ENCODE measurements around the gene PPM1L.

The PPM1L gene

GRCh38 chr3:160768031-160768430 lies 12.0 kb downstream of the PPM1L start:
- DNase-seq: no peak

- no peak for DNase-seq
Observed at GRCh38 chr3:160768918-160769317, 12.9 kb downstream of the PPM1L start.

GRCh38 chr3:160771811-160772459 lies 15.9 kb downstream of the PPM1L start:
- DNase-seq: no peak

GRCh38 chr3:160773722-160774121 lies 17.7 kb downstream of the PPM1L start:
- no peak for DNase-seq

GRCh38 chr3:160774172-160774571 lies 18.1 kb downstream of the PPM1L start:
- no peak for DNase-seq

- DNase-seq: no peak
Observed at GRCh38 chr3:160778480-160778879, 22.4 kb downstream of the PPM1L start.

- DNase-seq: no peak
Observed at GRCh38 chr3:160779040-160779439, 23.0 kb downstream of the PPM1L start.

- DNase-seq: no peak
Observed at GRCh38 chr3:160780245-160780644, 24.2 kb downstream of the PPM1L start.

- DNase-seq: no peak
Observed at GRCh38 chr3:160781402-160781801, 25.4 kb downstream of the PPM1L start.

GRCh38 chr3:160781863-160782262 lies 25.8 kb downstream of the PPM1L start:
- no peak for DNase-seq

- DNase-seq: no peak
Observed at GRCh38 chr3:160784853-160785252, 28.8 kb downstream of the PPM1L start.

- no peak for DNase-seq
Observed at GRCh38 chr3:160790726-160791125, 34.7 kb downstream of the PPM1L start.

GRCh38 chr3:160792540-160792939 lies 36.5 kb downstream of the PPM1L start:
- DNase-seq: no peak

- no peak for DNase-seq
Observed at GRCh38 chr3:160793722-160794252, 37.8 kb downstream of the PPM1L start.

- DNase-seq: no peak
Observed at GRCh38 chr3:160796089-160796812, 40.2 kb downstream of the PPM1L start.

- DNase-seq: no peak
Observed at GRCh38 chr3:160796813-160797164, 40.8 kb downstream of the PPM1L start.

- no peak for DNase-seq
Observed at GRCh38 chr3:160797356-160797755, 41.3 kb downstream of the PPM1L start.

GRCh38 chr3:160801386-160802118 lies 45.5 kb downstream of the PPM1L start:
- no peak for DNase-seq

GRCh38 chr3:160804762-160805161 lies 48.7 kb downstream of the PPM1L start:
- peak; percentile 91 for DNase-seq

- no peak for DNase-seq
Observed at GRCh38 chr3:160806094-160806493, 50.1 kb downstream of the PPM1L start.

- no peak for DNase-seq
Observed at GRCh38 chr3:160806686-160807085, 50.7 kb downstream of the PPM1L start.

GRCh38 chr3:160808838-160809237 lies 52.8 kb downstream of the PPM1L start:
- DNase-seq: no peak

- no peak for DNase-seq
Observed at GRCh38 chr3:160809453-160809852, 53.4 kb downstream of the PPM1L start.

All from DMS 273 treated with DMSO at 0.1 percent for 48 hours (cell line).